Psoas muscle (tissue), 8 donors: ENCODE results near the gene VAPA. TPM values are rescaled to one million over a fixed set of nuclear protein-coding genes. Genes with fewer than 3 reads are reported as not detected.
A peak's percentile ranks its signal among the peaks of the same experiment; 100 is the strongest.

Experiments used
- ATAC-seq, 4 donors: fragments of 200-7000 bp; cut with Tn5 transposase; one replicate each; pipeline ENCODE4 v1.9.1; 2020; ENCODE audit warnings: moderate library complexity in 3 of 4, mild to moderate bottlenecking in 2 of 4
- DNase-seq, 2 donors: peaks; one replicate each; pipeline ENCODE4 v3.0.0-alpha.2; 2020
- H3K27ac ChIP-seq: fragments of 200-600 bp; one replicate; pipeline ENCODE4 v1.8.0; 2022
- H3K27me3 ChIP-seq, 3 donors: fragments of 200-600 bp in 1 of 3; one replicate each; pipeline versions ENCODE4 v1.6.1 to v1.8.0; 2013 to 2022; ENCODE audit warnings: low read length in 2 of 3, mild to moderate bottlenecking in 2 of 3, moderate library complexity in 1 of 3; ENCODE audit not compliant: insufficient read depth in 3 of 3
- H3K36me3 ChIP-seq, 2 donors: fragments of 200-600 bp in 1 of 2; one replicate each; pipeline versions ENCODE4 v1.6.1 to v1.8.0; 2013 to 2022; ENCODE audit warnings: low read depth in 1 of 2, mild to moderate bottlenecking in 1 of 2, moderate library complexity in 1 of 2; ENCODE audit not compliant: insufficient read depth in 1 of 2
- H3K4me1 ChIP-seq: fragments of 200-600 bp; one replicate; pipeline ENCODE4 v1.8.0; 2022
- H3K4me3 ChIP-seq: fragments of 200-600 bp; one replicate; pipeline ENCODE4 v1.8.0; 2022; ENCODE audit warnings: mild to moderate bottlenecking
- H3K9me3 ChIP-seq: fragments of 200-600 bp; one replicate; pipeline ENCODE4 v1.8.0; 2022
- WGBS, 3 donors: extraction: QIAGEN DNeasy Blood & Tissue Kit; methylation state at CpG; one replicate each; pipeline versions ENCODE4 v1.1.6 to v1.1.7; 2013; 5-methylcytosine and 5-hydroxymethylcytosine counted together
- intact Hi-C, 2 donors: fragments of 100-400 bp; cut with DNase I; formaldehyde crosslinking; loops; one replicate each; pipeline versions ENCODE4 v1.11.0 to v1.14.2; 2022
- polyA plus RNA-seq, 3 donors: library from polyadenylated mRNA; stranded (reverse); fragments of 200-250 nt; gene quantifications; one replicate each; pipeline ENCODE4 v1.2.3, GENCODE V29; 2013
- total RNA-seq, 4 donors: library from RNA; stranded (reverse); fragmentation: NEBNext Ultra II Directional in 2 of 4; extraction: Animal tissue kit (Norgen Biotek cat#: 25700) in 2 of 4; gene quantifications; one replicate each; pipeline versions ENCODE4 v1.2.1 to v1.2.4, GENCODE V29; 2021 to 2023
- TF ChIP-seq, protein P1 (sequence below): fragments of 200-600 bp; IDR thresholded peaks from one replicate; pipeline ENCODE4 v1.8.0; 2022; ENCODE audit warnings: antibody characterized with exemption
- donor health status: healthy with polysubstance abuse.
- donor health status: DM: no; HTN: no; CAD: no; lungs with moderate emphysema.
- donor health status: Bipolar disorder and iron deficiency.
- donor health status: healthy.
- donor health status: DM: yes; HTN: yes; CAD: no.
- donor health status: DM: no; HTN: no; CAD: no.
- donor health status: DM: no; HTN: no; CAD: no.
- donor health status: DM: yes; HTN: yes; CAD: no.

The VAPA gene
- total and polyA plus RNA-seq, 7 donors, result 168 to 328 (median 225) TPM

GRCh38 chr18:9941103-9941502 lies 27.3 kb downstream of the VAPA start:
- Histone ChIP-seq H3K27me3 (no peaks in the 10 kb centered on the region), H3K4me3 (no peak overlapping the region), H3K27ac (no peak overlapping the region), H3K9me3 (no peaks in the 10 kb centered on the region), H3K36me3 (peaks cover 2 to 81% of the 10 kb centered on the region in 2 donors), H3K4me1 (peaks cover 4% of the 10 kb centered on the region)
- ATAC-seq (no peak), DNase-seq (no peak)
- TF ChIP-seq, protein P1, sequence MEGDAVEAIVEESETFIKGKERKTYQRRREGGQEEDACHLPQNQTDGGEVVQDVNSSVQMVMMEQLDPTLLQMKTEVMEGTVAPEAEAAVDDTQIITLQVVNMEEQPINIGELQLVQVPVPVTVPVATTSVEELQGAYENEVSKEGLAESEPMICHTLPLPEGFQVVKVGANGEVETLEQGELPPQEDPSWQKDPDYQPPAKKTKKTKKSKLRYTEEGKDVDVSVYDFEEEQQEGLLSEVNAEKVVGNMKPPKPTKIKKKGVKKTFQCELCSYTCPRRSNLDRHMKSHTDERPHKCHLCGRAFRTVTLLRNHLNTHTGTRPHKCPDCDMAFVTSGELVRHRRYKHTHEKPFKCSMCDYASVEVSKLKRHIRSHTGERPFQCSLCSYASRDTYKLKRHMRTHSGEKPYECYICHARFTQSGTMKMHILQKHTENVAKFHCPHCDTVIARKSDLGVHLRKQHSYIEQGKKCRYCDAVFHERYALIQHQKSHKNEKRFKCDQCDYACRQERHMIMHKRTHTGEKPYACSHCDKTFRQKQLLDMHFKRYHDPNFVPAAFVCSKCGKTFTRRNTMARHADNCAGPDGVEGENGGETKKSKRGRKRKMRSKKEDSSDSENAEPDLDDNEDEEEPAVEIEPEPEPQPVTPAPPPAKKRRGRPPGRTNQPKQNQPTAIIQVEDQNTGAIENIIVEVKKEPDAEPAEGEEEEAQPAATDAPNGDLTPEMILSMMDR, result no peak
- intact Hi-C loops, result no loop called here

DNA sequence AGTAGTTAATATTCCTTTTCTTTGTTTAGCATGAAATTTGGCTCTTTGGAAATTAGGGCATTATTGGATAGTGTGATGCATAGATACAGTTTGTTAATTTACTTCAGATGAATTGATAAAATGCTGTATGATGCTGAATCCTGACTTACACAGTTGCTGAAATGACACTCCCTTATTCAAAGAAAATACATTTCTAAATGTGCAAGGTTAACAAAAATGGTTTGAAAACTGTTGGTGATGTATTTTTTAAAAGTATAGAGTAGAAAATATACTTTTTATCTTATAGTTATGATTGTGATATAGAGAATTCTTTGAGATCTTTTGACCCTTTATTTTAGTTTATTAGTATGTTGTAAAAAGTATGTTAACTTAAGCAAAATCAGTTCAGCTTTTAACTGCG lies 27.8 kb downstream of the VAPA start:
- TF ChIP-seq, protein P1, result no peak
- Histone ChIP-seq H3K27me3 (no peaks in the 10 kb centered on the region), H3K27ac (no peak overlapping the region), H3K4me3 (no peak overlapping the region), H3K4me1 (peaks cover 4% of the 10 kb centered on the region), H3K36me3 (peaks cover 2 to 81% of the 10 kb centered on the region in 2 donors), H3K9me3 (no peaks in the 10 kb centered on the region)
- intact Hi-C loops, result no loop called here
- 92 to 98% (median 93%) methylated on average over 1 of the region's 1 CpG for WGBS, 3 donors
- ATAC-seq (no peak), DNase-seq (no peak)

DNA sequence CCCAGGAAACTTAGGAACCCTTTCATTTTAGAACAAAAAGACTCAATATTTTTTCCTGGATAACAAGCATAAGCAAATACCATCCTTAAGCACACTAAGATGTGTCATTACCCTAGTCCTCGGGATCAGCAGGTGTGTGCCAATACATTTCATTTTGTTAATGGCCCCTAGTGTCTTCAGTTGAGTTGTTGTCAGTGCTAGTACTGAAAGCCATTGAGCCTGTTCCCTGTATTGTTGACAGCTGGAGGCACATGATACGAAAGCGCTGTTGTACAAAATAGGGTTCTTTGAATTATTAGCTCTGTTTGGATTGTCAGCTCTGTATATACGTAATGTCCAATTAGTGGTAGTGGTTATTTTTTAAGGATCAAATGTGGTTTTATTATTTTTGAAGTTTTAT lies 29.5 kb downstream of the VAPA start:
- no peak for DNase-seq

DNA sequence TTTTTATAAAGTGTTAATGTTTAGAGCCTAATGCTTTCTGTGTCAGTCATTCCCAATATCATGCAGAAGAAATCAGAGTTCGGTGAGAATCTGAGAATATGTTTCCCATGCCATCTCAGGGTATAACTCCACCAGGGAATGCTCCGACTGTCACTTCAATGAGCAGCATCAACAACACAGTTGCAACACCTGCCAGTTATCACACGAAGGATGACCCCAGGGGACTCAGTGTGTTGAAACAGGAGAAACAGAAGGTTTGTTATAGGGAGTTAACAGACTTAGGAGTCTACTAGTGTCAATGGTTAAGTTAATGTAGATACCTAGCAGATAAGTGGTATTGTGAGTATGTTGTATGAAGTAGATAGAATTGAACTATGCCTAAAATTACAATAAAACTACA lies 31.0 kb downstream of the VAPA start:
- 56 to 66% (median 58%) methylated on average over 3 of the region's 3 CpGs for WGBS, 3 donors
- no peak overlapping the region for H3K27ac ChIP-seq
- peaks cover 4% of the 10 kb centered on the region for H3K4me1 ChIP-seq
- no peaks in the 10 kb centered on the region for H3K9me3 ChIP-seq
- ATAC-seq, result peak in 3 of 4 donors; percentile 42 to 60 (median 57)
- TF ChIP-seq, protein P1, result no peak
- H3K27me3 ChIP-seq, result no peaks in the 10 kb centered on the region
- intact Hi-C loops, result no loop called here
- no peak for DNase-seq
- H3K36me3 ChIP-seq, result peaks cover 0 to 73% of the 10 kb centered on the region in 2 donors
- H3K4me3 ChIP-seq, result no peak overlapping the region

More for the DNA sequence above, 29.5 kb downstream of the VAPA start:
- Histone ChIP-seq H3K4me3 (no peak overlapping the region), H3K27me3 (no peaks in the 10 kb centered on the region), H3K27ac (peak overlapping the region; percentile 17), H3K36me3 (peaks cover 0 to 81% of the 10 kb centered on the region in 2 donors), H3K9me3 (no peaks in the 10 kb centered on the region), H3K4me1 (peaks cover 4% of the 10 kb centered on the region)
- ATAC-seq, result peak in 3 of 4 donors; percentile 52 to 68 (median 57)
- intact Hi-C loops, result no loop called here
- WGBS, 3 donors, result 77 to 88% (median 81%) methylated on average over 4 of the region's 4 CpGs
- TF ChIP-seq, protein P1, result no peak

GRCh38 chr18:9946831-9947230 lies 33.0 kb downstream of the VAPA start:
- 97 to 99% (median 97%) methylated on average over 3 of the region's 3 CpGs for WGBS, 3 donors
- ATAC-seq (no peak), DNase-seq (no peak)
- H3K4me3 ChIP-seq, result no peak overlapping the region
- peaks cover 4 to 77% of the 10 kb centered on the region in 2 donors for H3K36me3 ChIP-seq
- intact Hi-C loops, result no loop called here
- no peaks in the 10 kb centered on the region for H3K27me3 ChIP-seq
- peaks cover 8% of the 10 kb centered on the region for H3K4me1 ChIP-seq
- TF ChIP-seq, protein P1, result no peak
- H3K27ac ChIP-seq, result no peak overlapping the region
- H3K9me3 ChIP-seq, result no peaks in the 10 kb centered on the region
